ENCODE results near the gene PGA3. TPM values are rescaled to one million over a fixed set of nuclear protein-coding genes. Genes with fewer than 3 reads are reported as not detected.
"Not testable (repeated sequence)": the region's sequence is repeated elsewhere in the genome, so short reads cannot be mapped to it uniquely, and the experiment has no call there.

PGA3 gene
- under 1 TPM in 3 of 4 donors, not detected in 1; 0.05 to 0.51 (median 0.22) TPM for polyA plus RNA-seq (ENCODE audit: insufficient read length in 4 of 4)

GRCh38 chr11:61202950-61203746, at the start of gene PGA3:
PGA3 (plus strand) TSS chr11:61203515; CDS start chr11:61203565, 50 bp downstream.
- not testable (repeated sequence) for DNase-seq (ENCODE audit: low read depth in 4 of 4, low spot score in 3 of 4)

- no peak for DNase-seq (ENCODE audit: low read depth in 4 of 4, low spot score in 3 of 4)
Observed at GRCh38 chr11:61153593-61154095, 49.7 kb upstream of the PGA3 start.

- DNase-seq (ENCODE audit: low read depth in 4 of 4, low spot score in 3 of 4), result no peak
Observed at GRCh38 chr11:61154528-61154927, 48.8 kb upstream of the PGA3 start.

- no peak for DNase-seq (ENCODE audit: low read depth in 4 of 4, low spot score in 3 of 4)
Observed at GRCh38 chr11:61155312-61155711, 48.0 kb upstream of the PGA3 start.

- DNase-seq (ENCODE audit: low read depth in 4 of 4, low spot score in 3 of 4), result no peak
Observed at GRCh38 chr11:61155741-61156140, 47.6 kb upstream of the PGA3 start.

GRCh38 chr11:61157743-61158142, 45.6 kb upstream of the PGA3 start:
- no peak for DNase-seq (ENCODE audit: low read depth in 4 of 4, low spot score in 3 of 4)

DNA sequence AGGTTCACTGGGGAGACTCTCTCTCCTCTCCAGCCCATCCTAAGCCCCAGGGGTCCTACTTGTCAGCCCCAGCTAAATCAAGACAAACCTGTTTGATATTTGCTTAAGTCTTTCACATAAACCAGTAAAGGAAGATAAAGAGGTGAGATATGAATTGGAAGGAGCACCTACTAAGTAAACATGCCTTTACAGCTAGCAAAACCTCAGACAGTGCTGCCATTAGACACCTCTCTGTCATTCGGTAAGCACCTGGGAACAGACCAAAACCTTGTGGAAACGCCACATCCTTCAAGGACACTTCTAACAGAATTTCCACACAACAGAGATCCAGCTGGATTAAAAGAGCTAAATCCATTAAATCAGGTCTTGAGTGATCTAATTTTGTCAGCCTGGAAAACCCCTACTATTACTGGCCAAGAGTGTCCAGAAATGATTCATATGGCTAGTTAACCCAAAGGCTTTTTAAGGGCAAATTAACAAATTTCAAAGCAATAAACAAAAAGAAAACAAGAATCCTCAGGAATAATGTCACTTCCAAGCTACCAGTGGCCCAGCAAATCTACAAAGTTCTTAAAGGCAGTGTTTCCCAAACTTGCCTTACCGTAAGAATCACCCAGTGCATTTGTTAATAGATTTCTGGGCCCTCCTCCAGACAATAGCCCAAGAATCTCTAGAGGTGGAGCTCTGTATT, 44.5 kb upstream of the PGA3 start:
- no peak for DNase-seq (ENCODE audit: low read depth in 4 of 4, low spot score in 3 of 4)

GRCh38 chr11:61160487-61161189, 42.7 kb upstream of the PGA3 start:
- no peak for DNase-seq (ENCODE audit: low read depth in 4 of 4, low spot score in 3 of 4)

DNA sequence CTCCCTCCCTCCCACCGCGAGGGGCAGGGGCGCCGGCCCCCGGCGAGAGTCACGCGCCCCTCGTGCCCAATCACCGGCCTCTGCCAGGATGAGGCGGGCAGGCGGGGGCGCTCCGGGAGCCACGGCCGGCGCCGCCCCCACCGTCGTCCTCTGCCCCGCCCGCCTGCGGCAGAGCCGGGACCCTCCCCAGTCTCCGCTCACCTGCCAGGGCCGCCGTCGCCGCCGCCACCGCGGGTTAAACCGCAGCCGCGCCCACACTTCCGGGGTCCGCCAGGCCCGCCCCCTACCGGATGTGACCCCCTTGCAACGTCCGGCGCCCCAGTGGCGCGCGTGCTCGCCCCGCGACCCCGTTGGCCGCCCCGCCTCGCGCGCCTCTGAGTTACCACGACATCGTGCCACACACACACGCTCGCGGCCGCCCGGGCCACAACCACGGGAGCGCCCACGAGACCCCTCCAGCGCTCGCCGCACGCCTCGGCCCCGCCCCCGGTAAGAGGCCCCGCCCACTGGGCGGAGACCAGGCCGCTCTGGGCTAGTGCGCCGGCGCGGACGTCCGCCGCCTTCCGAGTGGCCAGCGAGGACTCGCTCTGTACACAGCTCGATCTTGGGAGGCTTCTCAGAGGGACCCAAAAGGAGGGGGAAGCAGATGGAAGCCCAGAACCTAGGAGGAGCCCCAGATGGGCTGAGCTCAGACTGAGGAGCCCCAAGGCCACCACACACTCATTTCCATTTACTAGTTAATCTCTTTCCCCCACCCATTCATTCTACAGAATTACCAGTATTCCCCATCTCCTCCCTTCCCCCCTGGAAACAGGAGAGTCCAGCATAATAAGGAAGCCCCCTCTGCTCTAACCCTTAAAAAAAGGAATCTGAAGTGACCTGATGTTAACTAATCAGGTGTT, 41.9 kb upstream of the PGA3 start, which contains the start of gene VPS37C:
TSS of gene VPS37C (minus strand) at position 237 of the 902 bp plus-strand sequence. CDS start 22,597 bp downstream, outside the sequence.
- DNase-seq (ENCODE audit: low read depth in 4 of 4, low spot score in 3 of 4), result peak; percentile 75 to 89 (median 80)

GRCh38 chr11:61162092-61162941, 41.0 kb upstream of the PGA3 start:
- DNase-seq (ENCODE audit: low read depth in 4 of 4, low spot score in 3 of 4), result no peak

DNA sequence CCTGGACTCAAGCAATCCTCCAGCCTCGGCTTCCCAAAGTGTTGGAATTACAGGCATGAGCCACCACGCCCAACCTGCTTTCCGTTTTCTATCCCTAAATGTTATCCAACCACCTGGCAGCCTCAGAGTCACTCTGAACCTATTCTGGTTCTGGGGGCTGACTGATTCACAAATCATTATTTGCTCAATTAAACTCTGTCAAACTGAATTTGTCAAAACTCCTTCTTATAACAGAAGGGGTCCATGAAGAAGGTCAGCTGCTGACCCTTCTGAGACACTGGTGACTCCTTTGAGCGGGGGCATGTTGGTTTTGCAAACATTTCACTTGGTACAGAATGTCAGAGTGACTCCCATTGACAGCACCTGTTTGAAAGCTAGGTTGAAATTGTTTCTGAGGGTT, 40.3 kb upstream of the PGA3 start:
- DNase-seq (ENCODE audit: low read depth in 4 of 4, low spot score in 3 of 4), result no peak

DNA sequence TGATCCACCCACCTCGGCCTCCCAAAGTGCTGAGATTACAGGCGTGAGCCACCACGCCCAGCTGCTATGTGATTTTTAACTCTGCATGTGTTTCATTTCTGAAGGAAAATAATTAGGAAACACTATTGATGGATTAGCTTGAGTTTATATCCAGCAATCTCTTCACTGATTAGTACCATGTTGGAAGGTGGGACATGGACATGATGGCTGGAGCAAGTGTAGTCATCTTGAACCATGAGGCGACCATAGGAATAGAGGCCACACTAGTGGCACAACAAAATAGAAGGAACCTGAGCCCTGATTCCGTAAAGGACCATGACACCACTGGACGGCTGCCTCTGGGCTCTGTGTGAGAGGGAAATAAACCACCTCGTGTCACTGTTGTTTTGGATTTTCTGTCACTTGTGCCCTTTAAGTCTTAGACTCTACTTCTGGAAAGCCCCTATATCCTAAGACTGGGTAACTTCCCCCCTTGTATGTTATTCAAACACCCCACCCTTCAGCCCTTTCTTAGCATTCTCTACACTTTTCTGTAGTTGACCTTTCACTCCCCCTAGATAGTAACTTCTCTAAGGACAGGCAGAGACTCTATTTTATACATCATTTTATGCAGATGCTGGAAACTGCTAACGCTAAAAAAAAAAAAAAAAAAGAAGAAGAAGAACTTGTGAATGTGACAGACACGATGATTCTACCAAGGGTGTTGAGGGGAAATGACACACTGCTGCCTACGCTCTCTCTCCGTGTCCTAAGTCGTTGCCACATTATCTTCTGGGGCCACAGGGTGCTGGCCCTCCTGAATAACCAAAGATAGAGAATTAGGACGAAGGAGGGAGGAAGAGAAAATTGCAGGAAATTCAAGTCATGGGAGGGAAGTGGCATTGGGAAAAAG, 39.4 kb upstream of the PGA3 start:
- no peak for DNase-seq (ENCODE audit: low read depth in 4 of 4, low spot score in 3 of 4)

DNA sequence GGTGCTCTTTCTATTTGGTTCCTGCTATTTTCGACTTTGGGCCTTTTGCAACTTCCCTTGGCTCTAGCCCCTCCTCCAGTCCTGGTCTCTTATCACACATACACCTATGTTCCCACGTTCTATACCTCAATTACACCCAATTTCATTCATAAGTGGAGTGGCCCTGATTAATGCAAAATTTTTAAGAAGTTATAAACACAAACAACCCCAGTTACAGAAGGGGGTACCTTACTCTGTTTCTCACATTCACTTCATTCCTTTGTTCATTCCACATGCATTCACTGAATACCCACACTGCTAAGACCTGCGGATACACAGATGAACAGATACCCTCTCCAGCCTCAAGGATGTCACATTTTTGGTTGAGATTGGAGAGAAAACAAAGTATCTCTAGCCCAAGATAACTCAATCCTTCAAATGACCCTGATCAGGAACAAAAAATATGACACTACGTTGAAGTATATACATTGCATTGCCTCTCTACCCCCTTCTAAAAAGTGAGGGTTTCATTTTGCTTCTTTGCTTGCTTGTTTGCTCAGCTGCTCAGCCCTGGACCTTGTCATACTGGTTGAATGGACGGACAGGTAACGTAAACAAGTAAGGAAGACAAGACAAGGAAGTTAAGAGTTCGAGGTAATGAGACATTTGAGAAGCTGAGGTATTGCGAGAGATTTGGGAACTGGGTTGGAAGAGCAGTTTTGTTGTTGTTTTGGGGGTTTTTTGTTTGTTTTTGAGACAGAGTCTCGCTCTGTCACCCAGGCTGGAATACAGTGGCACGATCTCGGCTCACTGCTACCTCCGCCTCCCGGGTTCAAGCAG, 38.5 kb upstream of the PGA3 start:
- DNase-seq (ENCODE audit: low read depth in 4 of 4, low spot score in 3 of 4), result no peak

DNA sequence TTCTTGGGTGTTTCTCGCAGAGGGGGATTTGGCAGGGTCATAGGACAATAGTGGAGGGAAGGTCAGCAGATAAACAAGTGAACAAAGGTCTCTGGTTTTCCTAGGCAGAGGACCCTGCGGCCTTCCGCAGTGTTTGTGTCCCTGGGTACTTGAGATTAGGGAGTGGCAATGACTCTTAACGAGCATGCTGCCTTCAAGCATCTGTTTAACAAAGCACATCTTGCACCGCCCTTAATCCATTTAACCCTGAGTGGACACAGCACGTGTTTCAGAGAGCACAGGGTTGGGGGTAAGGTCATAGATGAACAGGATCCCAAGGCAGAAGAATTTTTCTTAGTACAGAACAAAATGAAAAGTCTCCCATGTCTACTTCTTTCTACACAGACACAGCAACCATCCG, 37.5 kb upstream of the PGA3 start:
- not testable (repeated sequence) for DNase-seq (ENCODE audit: low read depth in 4 of 4, low spot score in 3 of 4)

DNA sequence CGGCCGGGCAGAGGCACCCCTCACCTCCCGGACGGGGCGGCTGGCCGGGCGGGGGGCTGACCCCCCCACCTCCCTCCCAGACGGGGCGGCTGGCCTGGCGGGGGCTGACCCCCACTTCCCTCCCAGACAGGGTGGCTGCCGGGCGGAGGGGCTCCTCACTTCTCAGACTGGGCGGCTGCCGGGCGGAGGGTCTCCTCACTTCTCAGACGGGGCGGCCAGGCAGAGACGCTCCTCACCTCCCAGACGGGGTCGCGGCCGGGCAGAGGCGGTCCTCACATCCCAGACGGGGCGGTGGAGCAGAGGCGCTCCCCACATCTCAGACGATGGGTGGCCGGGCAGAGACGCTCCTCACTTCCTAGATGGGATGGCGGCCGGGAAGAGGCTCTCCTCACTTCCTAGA, 37.0 kb upstream of the PGA3 start:
- DNase-seq (ENCODE audit: low read depth in 4 of 4, low spot score in 3 of 4), result not testable (repeated sequence)

DNA sequence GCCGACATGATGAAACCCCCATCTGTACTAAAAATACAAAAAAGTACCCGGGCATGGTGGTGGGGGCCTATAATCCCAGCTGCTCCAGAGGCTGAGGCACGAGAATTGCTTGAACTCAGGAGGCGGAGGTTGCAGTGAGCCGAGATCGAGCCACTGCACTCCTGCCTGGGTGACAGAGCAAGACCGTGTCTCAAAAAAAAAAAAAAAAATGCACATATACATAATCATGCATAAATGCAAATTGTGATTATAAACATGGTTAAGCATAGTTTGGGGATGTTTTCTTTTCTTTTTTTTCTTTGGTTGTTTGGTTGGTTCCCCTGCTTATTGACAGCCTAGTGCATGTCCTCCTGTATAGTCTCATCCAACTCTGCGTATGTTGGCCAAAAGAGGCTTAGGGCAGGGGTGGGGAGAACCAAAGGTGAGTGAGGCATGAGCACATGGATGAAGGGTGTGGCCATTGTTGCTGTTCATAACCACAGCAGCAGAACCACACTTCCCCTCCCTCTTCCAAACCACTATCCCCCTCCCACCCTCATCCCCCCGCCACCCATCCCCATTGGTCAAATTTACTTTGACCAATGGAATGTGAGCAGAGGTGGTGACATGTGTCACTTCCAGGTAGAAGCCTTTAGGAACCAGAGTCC, 35.1 kb upstream of the PGA3 start:
- no peak for DNase-seq (ENCODE audit: low read depth in 4 of 4, low spot score in 3 of 4)

DNA sequence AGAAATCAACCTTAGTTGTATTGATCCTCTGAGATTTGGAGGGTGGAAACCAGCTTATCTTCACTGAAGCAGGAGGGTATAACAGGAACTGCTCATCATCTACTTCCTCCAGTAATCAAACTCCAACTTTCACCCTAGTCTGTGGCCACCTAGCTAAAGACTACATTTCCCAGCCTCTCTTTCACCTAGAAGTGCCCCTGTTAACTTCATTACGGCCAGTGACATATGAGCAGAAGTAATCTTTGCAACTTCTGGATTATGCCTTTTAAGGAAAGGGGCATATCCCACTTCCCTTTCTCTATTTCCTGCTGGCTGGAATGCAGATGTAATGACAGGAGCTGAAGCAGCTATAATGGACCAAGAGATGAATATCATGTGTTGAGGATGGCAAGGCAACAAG, 34.5 kb upstream of the PGA3 start:
- DNase-seq (ENCODE audit: low read depth in 4 of 4, low spot score in 3 of 4), result no peak
